H1 (cell line): ENCODE measurements around the gene MCC. TPM values are rescaled to one million over a fixed set of nuclear protein-coding genes. Genes with fewer than 3 reads are reported as not detected.

Experiments used
- CTCF ChIA-PET: fragments of 300-600 bp; sonication (Branson Sonifier 250); formaldehyde crosslinking; loops from one replicate; lab custom pipeline; 2021; ENCODE audit not compliant: partially characterized antibody; lab: Charles Lee
- POLR2A ChIA-PET: fragments of 300-600 bp; sonication (Branson Sonifier 250); formaldehyde crosslinking; loops from one replicate; lab custom pipeline; 2021; ENCODE audit warnings: inconsistent platforms; ENCODE audit not compliant: partially characterized antibody; lab: Charles Lee
- DNase-seq, 2 experiments: peaks; one replicate each; pipeline versions ENCODE4 v3.0.0 to v3.0.0-alpha.2; 2010 to 2022; ENCODE audit warnings: low spot score in 2 of 2, low read depth in 1 of 2, mixed read lengths in 1 of 2
- FAIRE-seq: peaks from 2 replicates; lab custom pipeline; 2011; peaks lifted over from hg19 to GRCh38; lab: Jason Lieb, UNC
- H2AFZ ChIP-seq: 2 replicates; pipeline ENCODE4 v1.8.1; 2012; ENCODE audit warnings: low read length, inconsistent platforms
- H2AK5ac ChIP-seq: 2 replicates; pipeline ENCODE4 v1.6.1; 2013; ENCODE audit warnings: low read depth, low read length
- H2BK120ac ChIP-seq: replicated peaks from 2 replicates; pipeline ENCODE3; 2013; ENCODE audit warnings: low read depth, low read length, inconsistent platforms
- H2BK12ac ChIP-seq: 2 replicates; pipeline ENCODE4 v1.6.1; 2013; ENCODE audit warnings: low read depth, low read length
- H2BK15ac ChIP-seq: 2 replicates; pipeline ENCODE4 v1.6.1; 2013; ENCODE audit warnings: low read length
- H2BK20ac ChIP-seq: 2 replicates; pipeline ENCODE4 v1.6.1; 2013; ENCODE audit warnings: low read length
- H2BK5ac ChIP-seq: 2 replicates; pipeline ENCODE4 v1.6.1; 2013; ENCODE audit warnings: low read depth, low read length
- H3K14ac ChIP-seq: 2 replicates; pipeline ENCODE4 v1.6.1; 2013; ENCODE audit warnings: inconsistent platforms; ENCODE audit not compliant: insufficient read length
- H3K18ac ChIP-seq: 2 replicates; pipeline ENCODE4 v1.6.1; 2013; ENCODE audit warnings: low read length; ENCODE audit errors: extremely low read depth
- H3K23ac ChIP-seq: 2 replicates; pipeline ENCODE4 v1.6.1; 2013; ENCODE audit warnings: inconsistent platforms; ENCODE audit not compliant: insufficient read length
- H3K23me2 ChIP-seq: 2 replicates; pipeline ENCODE4 v1.6.1; 2013; ENCODE audit warnings: low read depth, low read length
- H3K27ac ChIP-seq: 2 replicates; pipeline ENCODE4 v1.6.1; 2011; ENCODE audit warnings: low read depth, low read length, inconsistent platforms
- H3K27me3 ChIP-seq, 4 experiments: replicated peaks in 1 of 4; 1 replicate in 1 of 4; 2 replicates in 3 of 4; pipeline versions ENCODE4 v1.6.1 to v1.8.1; 2011 to 2013; ENCODE audit warnings: low read length in 3 of 4, mild to moderate bottlenecking in 3 of 4, inconsistent platforms in 2 of 4, mixed read lengths in 2 of 4, moderate library complexity in 1 of 4; ENCODE audit not compliant: control insufficient read depth in 3 of 4, insufficient read depth in 3 of 4; ENCODE audit errors: extremely low read depth in 1 of 4
- H3K36me3 ChIP-seq, 4 experiments: 2 replicates each; pipeline versions ENCODE4 v1.6.1 to v1.8.1; 2011 to 2013; ENCODE audit warnings: mild to moderate bottlenecking in 4 of 4, low read length in 3 of 4, moderate library complexity in 2 of 4, control low read depth in 1 of 4, inconsistent platforms in 1 of 4; ENCODE audit not compliant: insufficient read depth in 4 of 4, control insufficient read depth in 2 of 4
- H3K4ac ChIP-seq: replicated peaks from 2 replicates; pipeline ENCODE3; 2013; ENCODE audit warnings: low read length, low read depth, mixed read lengths, inconsistent platforms; ENCODE audit not compliant: insufficient read length
- H3K4me1 ChIP-seq, 4 experiments: replicated peaks in 1 of 4; 1 replicate in 1 of 4; 2 replicates in 3 of 4; pipeline versions ENCODE4 v1.6.1 to v1.8.1; 2011 to 2013; ENCODE audit warnings: low read length in 3 of 4, inconsistent platforms in 2 of 4, mixed read lengths in 1 of 4; ENCODE audit not compliant: insufficient read depth in 4 of 4, control insufficient read depth in 3 of 4
- H3K4me2 ChIP-seq, 2 experiments: 2 replicates each; pipeline versions ENCODE4 v1.6.1 to v1.8.1; 2011 to 2013; ENCODE audit warnings: low read depth in 2 of 2, low read length in 2 of 2, control low read depth in 1 of 2, inconsistent platforms in 1 of 2, mild to moderate bottlenecking in 1 of 2; ENCODE audit not compliant: insufficient read depth in 1 of 2
- H3K4me3 ChIP-seq, 4 experiments: fragments of 200-600, 300-600 bp in 1 of 4; sonication (generic), shearing (Covaris generic), sonication (Bioruptor Twin) in 1 of 4; 2 replicates each; pipeline versions ENCODE4 v1.5.1 to v1.8.1; 2011 to 2016; ENCODE audit warnings: low read length in 4 of 4, low read depth in 3 of 4, control low read depth in 2 of 4, inconsistent platforms in 2 of 4, mild to moderate bottlenecking in 2 of 4, mixed read lengths in 1 of 4, moderate library complexity in 1 of 4; ENCODE audit not compliant: insufficient read depth in 2 of 4; ENCODE audit errors: extremely low read depth in 1 of 4
- H3K56ac ChIP-seq: replicated peaks from 2 replicates; pipeline ENCODE3; 2013; ENCODE audit warnings: low read depth, mild to moderate bottlenecking, mixed read lengths, low read length, inconsistent platforms; ENCODE audit not compliant: insufficient read length
- H3K79me1 ChIP-seq: 2 replicates; pipeline ENCODE4 v1.6.1; 2013; ENCODE audit warnings: low read depth, low read length, control low read depth
- H3K79me2 ChIP-seq, 2 experiments: 2 replicates each; pipeline versions ENCODE4 v1.6.1 to v1.8.1; 2012 to 2013; ENCODE audit warnings: low read length in 2 of 2, mild to moderate bottlenecking in 2 of 2, inconsistent platforms in 1 of 2; ENCODE audit not compliant: insufficient read depth in 2 of 2, control insufficient read depth in 1 of 2
- H3K9ac ChIP-seq, 4 experiments: replicated peaks in 1 of 4; 1 replicate in 1 of 4; 2 replicates in 3 of 4; pipeline versions ENCODE4 v1.6.1 to v1.8.1; 2011 to 2013; ENCODE audit warnings: low read depth in 3 of 4, low read length in 3 of 4, control low read depth in 2 of 4, mild to moderate bottlenecking in 2 of 4, moderate library complexity in 2 of 4, inconsistent platforms in 1 of 4; ENCODE audit errors: extremely low read depth in 1 of 4
- H3K9me3 ChIP-seq, 2 experiments: 2 replicates each; pipeline versions ENCODE4 v1.6.1 to v1.8.1; 2012 to 2013; ENCODE audit warnings: mild to moderate bottlenecking in 2 of 2, moderate library complexity in 2 of 2, control low read depth in 1 of 2, inconsistent platforms in 1 of 2, low read depth in 1 of 2, low read length in 1 of 2, mixed read lengths in 1 of 2; ENCODE audit not compliant: insufficient read depth in 2 of 2
- H4K20me1 ChIP-seq, 2 experiments: replicated peaks in 1 of 2; 2 replicates each; pipeline versions ENCODE3 to v1.8.1; 2011 to 2013; ENCODE audit warnings: inconsistent platforms in 2 of 2, low read length in 2 of 2, mild to moderate bottlenecking in 1 of 2; ENCODE audit not compliant: insufficient read depth in 2 of 2, control insufficient read depth in 1 of 2
- H4K5ac ChIP-seq: 2 replicates; pipeline ENCODE4 v1.6.1; 2013; ENCODE audit warnings: low read length, low read depth, mixed read lengths, inconsistent platforms; ENCODE audit not compliant: insufficient read length
- H4K8ac ChIP-seq: 2 replicates; pipeline ENCODE4 v1.8.0; 2013; ENCODE audit warnings: mild to moderate bottlenecking, moderate library complexity, low read length, inconsistent platforms; ENCODE audit not compliant: insufficient read depth; ENCODE audit errors: extremely low read depth
- H4K91ac ChIP-seq: replicated peaks from 2 replicates; pipeline ENCODE3; 2013; ENCODE audit warnings: low read length, mixed read lengths, inconsistent platforms; ENCODE audit not compliant: insufficient read length
- CBX8 ChIP-seq: fragments of 300-800, 300-1000 bp; sonication (generic); IDR thresholded peaks from 2 replicates; pipeline ENCODE4 v1.7.1; 2016; ENCODE audit warnings: low read depth, low read length, borderline replicate concordance
- FOSL1 ChIP-seq: IDR thresholded peaks from 2 replicates; pipeline ENCODE4 v1.6.1; 2011; ENCODE audit warnings: mild to moderate bottlenecking, low read depth, low read length, moderate library complexity; ENCODE audit not compliant: insufficient read depth
- HDAC2 ChIP-seq, 2 experiments: fragments of 300-600 bp in 1 of 2; sonication (generic) in 1 of 2; IDR thresholded peaks; 2 replicates each; pipeline ENCODE4 v1.6.1; 2011 to 2012; ENCODE audit warnings: low read depth in 2 of 2, low read length in 2 of 2, mild to moderate bottlenecking in 2 of 2, moderate library complexity in 2 of 2, borderline replicate concordance in 1 of 2, inconsistent platforms in 1 of 2
- JUN ChIP-seq: IDR thresholded peaks from 2 replicates; pipeline ENCODE4 v1.6.1; 2011; ENCODE audit warnings: low read depth, mild to moderate bottlenecking, improper control_type of control experiment, low read length
- SP4 ChIP-seq: IDR thresholded peaks from 2 replicates; pipeline ENCODE4 v1.6.1; 2012; ENCODE audit warnings: low read length, inconsistent platforms
- WGBS, 2 experiments: shearing (Covaris generic) in 1 of 2; methylation state at CpG; one replicate each; pipeline versions ENCODE4 v1.1.6 to v1.1.7; 2013 to 2015; ENCODE audit warnings: low lambda C conversion rate in 2 of 2, mixed read lengths in 2 of 2, inconsistent platforms in 1 of 2, low coverage in 1 of 2, missing lambda C conversion rate in 1 of 2; ENCODE audit not compliant: insufficient replicate concordance in 2 of 2, insufficient coverage in 1 of 2, insufficient read length in 1 of 2; ENCODE audit errors: extremely low coverage in 1 of 2, missing lambda C conversion rate in 1 of 2; 5-methylcytosine and 5-hydroxymethylcytosine counted together
- polyA plus RNA-seq, 7 experiments: library from polyadenylated mRNA; depleted of rRNA in 3 of 7; stranded (reverse) in 5 of 7; unstranded in 2 of 7; fragments of >200 nt in 5 of 7; fragments of 200-250 nt in 2 of 7; gene quantifications; 1 replicate in 5 of 7; 2 replicates in 1 of 7; 4 replicates in 1 of 7; pipeline versions ENCODE4 v1.2.1 to v1.2.3, GENCODE V29; 2011 to 2013; ENCODE audit warnings: missing spikeins in 2 of 7, mixed read lengths in 2 of 7
- total RNA-seq: library from RNA; stranded (reverse); fragmentation: NEBNext Ultra II Directional; extraction: Animal tissue kit (Norgen Biotek cat#: 25700); gene quantifications from 2 replicates; pipeline ENCODE4 v1.2.1, GENCODE V29; 2021
- TF ChIP-seq, protein P1 (sequence below): IDR thresholded peaks from 2 replicates; pipeline ENCODE4 v1.6.1; 2012; ENCODE audit warnings: inconsistent platforms
- TF ChIP-seq, protein P2 (sequence below): IDR thresholded peaks from 2 replicates; pipeline ENCODE4 v1.6.1; 2011; ENCODE audit warnings: low read length, improper control_type of control experiment

Gene MCC
- total and polyA plus RNA-seq, 2 of the 8 experiments (the other 6 are each of a cell fraction or from before 2014, with no cell fraction given), result 2.6 to 18.3 TPM

DNA sequence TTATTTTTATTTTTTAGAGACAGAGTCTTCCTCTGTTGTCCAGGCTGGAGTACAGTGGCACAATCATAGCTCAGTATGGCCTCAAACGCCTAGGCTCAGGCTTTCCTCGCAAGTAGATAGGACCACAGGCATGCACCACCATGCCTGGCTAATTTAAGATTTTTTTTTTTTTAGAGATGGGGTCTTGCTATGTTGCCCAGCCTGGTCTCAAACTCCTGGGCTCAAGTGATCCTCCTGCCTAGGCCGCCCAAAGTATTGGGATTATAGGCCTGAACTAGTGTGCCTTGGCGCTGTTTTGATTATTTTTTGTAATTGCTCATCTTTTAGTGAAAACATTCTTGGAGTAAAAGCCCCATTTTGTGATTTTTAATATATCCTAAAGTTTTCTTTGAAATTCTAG lies 30.6 kb upstream of the MCC start:
- Histone ChIP-seq H4K91ac (no peak overlapping the region), H3K4me3 (no peak overlapping the region), H3K27ac (no peak overlapping the region), H3K27me3 (no peaks in the 10 kb centered on the region), H3K18ac (no peak overlapping the region), H2BK5ac (no peak overlapping the region), H3K9ac (no peak overlapping the region), H2AFZ (no peak overlapping the region), H3K14ac (no peak overlapping the region), H2BK15ac (no peak overlapping the region), H3K23ac (no peak overlapping the region), H3K9me3 (0 out of 4 replicates have a peak, but pooled peaks cover 0 to 4% of the 10 kb centered on the region in 2 experiments), H4K5ac (no peak overlapping the region), H3K36me3 (peaks cover 0 to 18% (median 0%) of the 10 kb centered on the region in 4 experiments; a peak in 2 of 8 replicates), H4K20me1 (peaks cover 0 to 2% of the 10 kb centered on the region in 2 experiments), H3K23me2 (peaks cover 4% of the 10 kb centered on the region), H3K4me2 (no peak overlapping the region), H3K79me2 (peaks cover 0 to 20% of the 10 kb centered on the region in 2 experiments; a peak in 2 of 4 replicates), H2BK12ac (no peak overlapping the region), H3K4me1 (peaks cover 0 to 5% (median 2%) of the 10 kb centered on the region in 4 experiments; a peak in 3 of 7 replicates), H4K8ac (no peak overlapping the region), H3K79me1 (no peaks in the 10 kb centered on the region), H2BK120ac (no peak overlapping the region), H3K56ac (no peak overlapping the region), H2AK5ac (no peak overlapping the region), H3K4ac (no peak overlapping the region), H2BK20ac (no peak overlapping the region)
- POLR2A ChIA-PET, result no interaction called here
- DNase-seq, result no peak
- WGBS, 2 experiments, result 89% methylated on average over 4 of the region's 4 CpGs; no CpG with 5 or more reads in 1 of the 2 experiments
- TF ChIP-seq, protein P1, sequence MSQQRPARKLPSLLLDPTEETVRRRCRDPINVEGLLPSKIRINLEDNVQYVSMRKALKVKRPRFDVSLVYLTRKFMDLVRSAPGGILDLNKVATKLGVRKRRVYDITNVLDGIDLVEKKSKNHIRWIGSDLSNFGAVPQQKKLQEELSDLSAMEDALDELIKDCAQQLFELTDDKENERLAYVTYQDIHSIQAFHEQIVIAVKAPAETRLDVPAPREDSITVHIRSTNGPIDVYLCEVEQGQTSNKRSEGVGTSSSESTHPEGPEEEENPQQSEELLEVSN, result no peak
- TF ChIP-seq HDAC2 (IDR thresholded peaks at IDR 0.05; ENCODE audit: borderline replicate concordance in 1 of 2, low read depth in 2 of 2, low read length in 2 of 2), result no peak
- no peak for TF ChIP-seq JUN
- TF ChIP-seq CBX8, result no peak
- TF ChIP-seq SP4, result no peak
- TF ChIP-seq FOSL1, result no peak
- TF ChIP-seq, protein P2, sequence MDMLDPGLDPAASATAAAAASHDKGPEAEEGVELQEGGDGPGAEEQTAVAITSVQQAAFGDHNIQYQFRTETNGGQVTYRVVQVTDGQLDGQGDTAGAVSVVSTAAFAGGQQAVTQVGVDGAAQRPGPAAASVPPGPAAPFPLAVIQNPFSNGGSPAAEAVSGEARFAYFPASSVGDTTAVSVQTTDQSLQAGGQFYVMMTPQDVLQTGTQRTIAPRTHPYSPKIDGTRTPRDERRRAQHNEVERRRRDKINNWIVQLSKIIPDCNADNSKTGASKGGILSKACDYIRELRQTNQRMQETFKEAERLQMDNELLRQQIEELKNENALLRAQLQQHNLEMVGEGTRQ, result no peak
- CTCF ChIA-PET, result interaction anchor here (0.6 kb wide), 1 partner anchor 246 kb away, joined by 4 read pairs; no protein-coding TSS in a partner anchor
- no peak for FAIRE-seq
